Measurements from ENCODE around the gene C7. TPM values are rescaled to one million over a fixed set of nuclear protein-coding genes. Genes with fewer than 3 reads are reported as not detected.

Gene C7
- total and polyA plus RNA-seq, 10 of the 15 experiments (the other 5 are each of a cell fraction or from before 2014, with no cell fraction given): 0.90 TPM; not detected in 9

- TF ChIP-seq HDAC2 (IDR thresholded peaks at IDR 0.05) (no peak), KDM1A (IDR thresholded peaks at IDR 0.05; ENCODE audit: borderline replicate concordance) (no peak), MAX (IDR thresholded peaks at IDR 0.05; ENCODE audit: low read depth, low read length) (no peak), TCF3 (IDR thresholded peaks at IDR 0.05; ENCODE audit: borderline replicate concordance, insufficient read depth, low read depth, low read length) (no peak), ZNF24 (IDR thresholded peaks at IDR 0.05) (no peak)
Observed at GRCh38 chr5:40875958-40876357, 33.3 kb upstream of the C7 start (continued).

GRCh38 chr5:40877371-40877988 lies 31.8 kb upstream of the C7 start:
- no peak for TF ChIP-seq RFX5 (IDR thresholded peaks at IDR 0.05; ENCODE audit: low read depth, low read length)
- TF ChIP-seq KAT2A (conservative IDR thresholded peaks at IDR 0.05; ENCODE audit: control insufficient read depth, low read depth, low read length): no peak
- TF ChIP-seq FOS (IDR thresholded peaks at IDR 0.05; ENCODE audit: borderline replicate concordance, extremely low read depth, insufficient read length): no peak
- TF ChIP-seq TCF12 (IDR thresholded peaks at IDR 0.05; ENCODE audit: low read depth, low read length): no peak
- no peak for TF ChIP-seq SREBF2 (IDR thresholded peaks at IDR 0.05; ENCODE audit: low read length)
- TF ChIP-seq MYC (IDR thresholded peaks at IDR 0.05; ENCODE audit: insufficient read depth, insufficient read length, insufficient replicate concordance, low read length, severe bottlenecking): no peak
- no peaks in the 10 kb centered on the region for H3K36me3 ChIP-seq (ENCODE audit: control insufficient read depth in 2 of 2, insufficient read depth in 2 of 2, low read length in 1 of 2)
- H4K20me1 ChIP-seq (ENCODE audit: control insufficient read depth, insufficient read depth): no peaks in the 10 kb centered on the region
- ChIA-PET SMC1A (ENCODE audit: uncharacterized antibody, unreplicated experiment) (no interaction called here), POLR2A (no interaction called here), CTCF (no interaction called here), RAD21 (ENCODE audit: unreplicated experiment) (no interaction called here)
- in situ Hi-C loops (cut with MboI): loop anchor here (10.0 to 25.0 kb wide), 2 partner anchors 915 to 1163 kb away; no protein-coding TSS in a partner anchor
- no peak overlapping the region for H3K4me2 ChIP-seq (ENCODE audit: control insufficient read depth, insufficient read depth)
- no peak overlapping the region for H2AFZ ChIP-seq (ENCODE audit: control insufficient read depth, low read depth, low read length)
- no peak for ATAC-seq
- no peaks in the 10 kb centered on the region for H3K27me3 ChIP-seq (replicated peaks in 1 of 2; ENCODE audit: control insufficient read depth in 2 of 2, insufficient read depth in 2 of 2, low read length in 1 of 2)
- no peak overlapping the region for H3K9ac ChIP-seq (ENCODE audit: control insufficient read depth, insufficient read depth, low read length)
- H3K4me3 ChIP-seq: no peak overlapping the region
- H3K4me1 ChIP-seq (ENCODE audit: control insufficient read depth, insufficient read depth, low read length): peaks cover under 1% of the 10 kb centered on the region; the same call in 1 of the 2 replicates
- DNase-seq (ENCODE audit: low read depth, low spot score): no peak
- no peaks in the 10 kb centered on the region; the same call in 2 of the 3 replicates for H3K9me3 ChIP-seq (replicated peaks; ENCODE audit: control insufficient read depth, insufficient read depth, low read length)
- no peak for FAIRE-seq
- 72% methylated on average over 6 of the region's 6 CpGs for WGBS (ENCODE audit: insufficient coverage, insufficient replicate concordance, low lambda C conversion rate, missing lambda C conversion rate)
- BruUV-seq (replicated peaks): no TSS peak
- intact Hi-C loops (cut with micrococcal nuclease; ENCODE audit: unreplicated experiment): loop anchor here (5.0 kb wide), 3 partner anchors 190 to 1160 kb away; no protein-coding TSS in a partner anchor
- no peaks in the 10 kb centered on the region for H3K79me2 ChIP-seq (ENCODE audit: control insufficient read depth, insufficient read depth, low read length)
- no peak overlapping the region for H3K27ac ChIP-seq (ENCODE audit: control insufficient read depth, insufficient read depth)
